CD4-positive, alpha-beta T cell treated with Interferon gamma for 1 hour (primary cell): Measurements from ENCODE around the gene SAA2.
A peak's percentile ranks its signal among the peaks of the same experiment; 100 is the strongest.
"Not testable (repeated sequence)": the region's sequence is repeated elsewhere in the genome, so short reads cannot be mapped to it uniquely, and the experiment has no call there.

ENCODE experiments used
- DNase-seq: peaks from one replicate; pipeline ENCODE4 v3.0.0-alpha.2; 2020

The SAA2 gene

DNA sequence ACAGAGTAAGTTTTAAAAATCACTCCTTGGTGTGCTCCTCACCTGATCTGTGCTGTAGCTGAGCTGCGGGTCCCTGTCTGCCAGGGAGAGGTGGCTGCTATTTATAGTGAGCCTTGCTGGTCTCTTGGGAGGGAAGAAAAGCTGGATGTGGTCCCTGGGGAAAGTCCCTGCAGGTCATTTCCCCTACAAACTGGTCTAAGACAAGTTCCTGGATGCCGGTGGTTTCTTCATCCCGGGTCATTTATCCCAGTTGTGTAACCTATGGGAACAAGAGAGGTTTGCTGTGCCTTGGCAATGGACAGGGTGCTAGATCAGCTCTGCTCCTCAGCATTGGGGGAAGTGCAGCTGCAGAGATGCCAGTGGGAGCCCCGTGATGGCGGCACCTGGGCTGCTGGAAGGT is at the start of gene SAA2:
Gene SAA2 (minus strand): TSS at position 108 of the 400 bp plus-strand sequence. CDS start 657 bp downstream, outside the sequence.
- no peak for DNase-seq

DNA sequence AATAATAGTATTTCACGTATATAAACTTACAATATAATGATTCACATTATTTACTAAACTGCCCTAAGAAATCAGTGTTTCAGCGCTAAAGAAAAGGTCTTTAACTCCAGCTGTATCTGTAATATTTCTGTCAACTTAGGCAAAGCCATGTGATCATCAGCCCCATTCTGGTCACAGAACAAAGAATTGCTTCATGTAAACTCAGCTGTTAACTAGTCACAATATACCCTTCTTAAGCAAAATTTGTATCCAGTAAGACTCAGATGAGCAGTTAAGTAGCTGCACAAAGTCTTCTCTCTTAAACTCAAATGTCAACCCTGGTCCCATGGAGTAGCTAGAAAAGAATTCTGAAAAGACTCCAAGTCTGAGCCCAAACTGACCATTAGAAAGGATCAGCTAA is 46.8 kb upstream of the SAA2 start:
- no peak for DNase-seq

DNA sequence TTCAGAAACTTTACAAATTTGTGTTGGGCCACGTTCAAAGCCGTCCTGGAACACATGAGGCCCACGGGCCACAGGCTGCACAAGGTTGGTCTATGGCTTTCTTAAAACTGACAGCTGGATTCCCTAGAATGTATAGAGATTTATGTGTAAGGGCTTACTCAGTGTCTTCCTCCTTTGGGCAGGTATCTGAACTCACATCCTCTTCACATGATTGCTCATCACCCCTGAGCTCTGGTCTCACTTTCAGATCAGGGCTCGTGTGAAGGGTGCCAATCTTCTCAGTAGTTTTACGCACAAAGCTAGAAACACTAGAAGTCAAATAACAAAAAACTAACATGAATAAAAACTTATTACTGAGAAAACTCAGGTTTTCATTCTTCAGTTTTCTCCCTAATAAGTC is 46.4 kb upstream of the SAA2 start:
- DNase-seq = no peak

DNA sequence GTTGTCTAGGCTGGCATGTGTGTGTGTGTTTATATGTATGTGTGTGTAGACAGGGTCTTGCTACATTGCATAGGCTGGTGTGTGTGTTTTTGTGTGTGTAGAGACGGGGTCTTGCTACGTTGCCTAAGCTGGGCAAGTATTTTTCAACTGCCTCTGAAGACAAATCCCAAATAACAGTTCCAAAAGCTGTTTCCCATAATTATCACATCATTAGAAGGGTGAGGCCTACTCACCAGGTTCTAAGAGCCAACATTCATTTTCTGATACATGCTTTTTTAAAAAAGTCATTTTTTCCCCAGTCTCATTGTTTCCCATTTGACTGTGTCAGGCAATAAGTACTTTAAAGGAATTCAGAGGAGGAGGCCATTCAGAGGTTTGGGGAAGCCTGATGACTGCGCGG is 40.4 kb upstream of the SAA2 start:
- DNase-seq = no peak

DNA sequence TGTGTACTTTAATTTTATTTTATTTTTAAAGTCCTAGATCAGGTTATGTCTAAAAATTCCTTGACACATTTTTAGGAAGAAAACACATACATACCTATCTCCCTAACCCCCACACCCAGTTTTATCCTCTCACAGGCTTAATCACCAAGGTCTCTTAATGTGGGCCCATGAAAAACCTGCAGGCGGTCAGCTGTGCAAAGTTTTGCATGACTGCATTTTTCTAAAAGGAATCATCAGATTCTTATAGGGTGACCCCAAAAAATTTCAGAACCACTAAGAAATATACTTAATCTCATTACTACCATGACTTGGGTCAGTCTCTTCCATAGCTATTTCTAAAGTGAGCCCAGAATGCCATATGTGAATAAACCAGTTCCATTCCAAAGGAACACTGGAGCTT is 37.4 kb upstream of the SAA2 start:
- no peak for DNase-seq

DNA sequence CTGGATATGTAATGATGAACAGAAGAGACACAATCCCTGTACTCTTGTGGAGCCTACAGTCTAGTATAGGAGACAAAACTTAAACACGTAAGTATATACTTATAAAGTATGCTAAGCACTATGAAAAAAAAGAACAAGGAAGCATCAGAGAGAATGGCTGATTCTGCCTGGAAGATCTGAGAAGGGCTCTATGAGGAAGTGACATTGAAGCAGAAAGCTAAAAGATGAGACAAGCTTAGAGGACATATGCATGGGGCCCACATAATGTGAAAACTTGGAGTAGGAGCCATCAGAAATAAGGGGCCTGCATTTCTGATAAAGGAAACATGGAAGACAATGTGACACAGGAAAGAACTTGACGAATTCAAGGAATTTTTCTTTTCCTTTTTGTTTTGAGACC is 34.2 kb upstream of the SAA2 start:
- no peak for DNase-seq

DNA sequence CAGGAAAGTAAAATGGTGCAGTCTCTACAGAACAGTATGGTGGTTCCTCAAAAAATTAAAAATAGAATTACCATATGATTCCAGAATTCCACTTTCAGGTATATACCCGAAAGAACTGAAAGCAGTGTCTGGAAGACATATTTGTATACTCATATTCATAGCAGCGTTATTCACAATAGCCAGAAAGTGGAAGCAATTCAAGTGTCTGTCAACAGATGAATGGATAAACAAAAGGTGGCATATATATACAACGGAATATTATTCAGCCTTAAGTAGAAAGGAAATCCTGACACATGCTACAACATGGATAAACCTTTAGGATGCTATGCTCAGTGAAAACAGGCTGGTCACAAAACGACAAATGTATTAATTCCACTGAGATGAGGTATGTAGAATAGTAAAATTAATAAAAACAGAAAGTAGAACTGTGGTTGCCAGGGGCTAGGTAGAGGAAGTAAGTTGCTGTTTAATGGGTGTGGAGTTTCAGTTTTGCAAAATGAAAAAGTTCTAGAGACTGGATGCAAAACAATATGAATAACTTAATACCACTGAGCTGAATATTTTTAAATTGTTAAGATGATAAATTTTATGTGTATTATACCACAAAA is 32.1 kb upstream of the SAA2 start:
- DNase-seq = no peak

DNA sequence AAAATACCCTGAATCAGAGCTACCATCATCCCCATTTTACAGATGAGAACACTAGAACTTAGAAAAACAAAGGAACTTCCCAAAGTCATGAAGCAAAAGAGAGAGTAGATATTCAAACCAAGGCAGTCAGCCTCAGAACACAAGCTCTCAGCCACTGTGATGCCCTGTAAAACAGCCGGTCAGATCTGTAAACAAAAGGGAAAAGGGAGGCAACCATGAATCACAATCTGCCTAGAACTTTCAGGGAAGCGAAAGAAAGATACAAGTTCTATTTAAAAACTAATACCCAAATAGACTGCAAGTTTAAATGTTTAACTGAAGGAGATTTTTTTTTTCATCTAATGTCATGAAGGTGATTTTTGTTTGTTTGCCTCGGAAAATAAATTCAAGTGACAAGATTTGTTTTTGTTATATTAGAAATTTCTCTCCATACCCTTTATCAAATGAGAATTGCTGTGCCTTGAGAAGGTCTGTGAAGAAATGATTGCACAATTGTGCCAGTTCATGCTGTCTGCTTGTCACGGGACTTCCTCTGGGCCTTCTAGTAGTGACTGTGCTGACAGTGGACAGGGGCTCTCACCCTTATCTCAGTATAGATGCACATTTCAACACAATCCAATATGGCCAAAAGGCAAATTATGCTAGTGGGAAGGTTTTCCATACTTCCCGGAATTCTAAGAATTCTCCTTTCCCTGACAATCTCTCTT is 29.2 kb upstream of the SAA2 start:
- peak; percentile 42 for DNase-seq

DNA sequence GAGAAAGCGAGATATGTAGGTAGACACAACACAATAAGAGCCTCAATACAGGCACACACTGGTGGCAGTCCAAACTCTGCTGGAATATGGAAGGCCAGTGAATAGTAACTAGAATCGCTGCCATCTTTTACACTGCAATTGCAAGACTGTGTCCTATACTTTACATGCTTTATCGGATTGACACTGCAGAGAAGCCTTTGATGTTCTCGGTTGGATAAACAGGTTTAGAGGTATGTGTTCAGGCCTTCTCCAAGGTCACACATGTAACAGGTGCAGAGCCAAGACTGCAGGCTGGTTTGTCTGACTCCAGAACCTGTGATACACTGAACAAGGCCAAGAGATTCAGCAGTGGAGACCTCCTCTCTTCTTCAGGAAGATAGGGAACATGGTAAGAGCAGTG is 22.7 kb upstream of the SAA2 start:
- no peak for DNase-seq

DNA sequence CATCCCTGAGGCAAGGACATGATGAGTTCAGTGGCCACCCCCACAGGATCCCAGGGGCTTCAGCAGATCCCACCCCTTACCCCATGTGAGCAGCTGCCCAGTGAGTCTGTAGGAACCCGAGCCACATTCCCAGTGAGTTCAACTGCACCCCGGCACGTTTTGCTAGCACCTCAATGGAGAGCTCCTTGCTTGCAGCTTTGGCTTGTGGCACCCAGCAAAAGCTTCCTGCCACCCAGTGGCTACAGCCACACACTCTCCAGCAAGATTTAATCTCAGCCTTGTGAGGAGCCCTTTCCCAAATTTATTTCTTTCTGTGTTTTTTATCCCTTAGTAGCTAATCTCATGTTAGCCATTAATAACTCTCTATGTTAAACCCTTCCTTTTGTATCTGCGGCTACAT is 21.6 kb upstream of the SAA2 start:
- no peak for DNase-seq

DNA sequence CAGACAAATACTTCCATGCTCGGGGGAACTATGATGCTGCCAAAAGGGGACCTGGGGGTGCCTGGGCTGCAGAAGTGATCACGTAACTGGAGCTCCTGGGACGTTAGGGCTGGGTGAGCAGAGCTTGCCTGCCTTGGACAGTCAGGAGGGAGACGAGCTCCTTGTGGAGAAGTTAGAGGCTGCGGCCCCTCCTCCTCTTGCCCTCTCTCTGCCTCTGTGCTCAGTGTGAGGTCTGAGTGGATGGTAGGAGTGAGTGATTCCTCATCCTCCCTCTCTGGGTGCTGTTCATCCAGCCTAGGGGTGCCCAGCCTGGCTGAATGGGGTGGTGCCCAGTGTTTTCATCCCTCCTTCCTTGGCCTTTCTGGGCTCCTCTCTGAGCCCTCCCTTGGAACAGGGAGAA is 20.8 kb upstream of the SAA2 start:
- DNase-seq = not testable (repeated sequence)

DNA sequence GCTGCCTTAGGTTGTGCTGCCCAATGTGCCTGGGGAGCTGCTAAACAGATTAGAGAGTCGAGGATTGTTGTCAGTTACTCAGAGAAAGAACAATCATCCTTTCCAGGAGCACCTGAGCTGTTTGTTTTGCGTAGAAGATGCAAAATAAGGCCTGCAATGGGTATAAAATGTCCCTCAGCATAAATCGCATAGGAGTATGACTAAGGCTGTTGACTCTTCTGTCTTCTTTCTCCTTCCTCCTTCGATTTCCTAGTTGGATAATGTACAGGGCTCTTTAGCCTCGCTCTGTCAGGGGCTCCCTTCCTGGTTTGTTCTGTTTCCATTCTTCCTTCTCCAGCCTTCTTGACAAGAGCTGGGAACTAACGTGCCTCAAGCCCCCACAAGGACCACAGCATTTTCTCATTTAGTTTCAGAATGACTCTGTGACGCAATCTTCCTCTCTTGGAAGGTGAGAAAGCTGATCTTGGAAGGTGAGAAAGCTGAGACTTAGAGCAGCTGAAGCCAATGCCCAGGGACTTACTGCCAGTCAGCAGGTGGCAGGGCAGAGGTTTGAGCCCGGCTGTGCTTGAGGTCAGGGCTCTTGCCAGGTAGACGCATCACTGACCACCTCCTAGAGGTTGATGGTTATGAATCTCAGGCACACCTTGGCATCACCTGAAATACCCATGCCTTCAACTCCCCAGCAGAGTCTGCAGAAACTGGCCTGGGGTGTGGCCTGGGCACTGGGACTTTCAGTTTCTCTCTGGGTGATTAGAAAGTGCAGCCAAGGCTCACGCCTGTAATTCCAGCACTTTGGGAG is 19.1 kb upstream of the SAA2 start:
- DNase-seq = not testable (repeated sequence)

DNA sequence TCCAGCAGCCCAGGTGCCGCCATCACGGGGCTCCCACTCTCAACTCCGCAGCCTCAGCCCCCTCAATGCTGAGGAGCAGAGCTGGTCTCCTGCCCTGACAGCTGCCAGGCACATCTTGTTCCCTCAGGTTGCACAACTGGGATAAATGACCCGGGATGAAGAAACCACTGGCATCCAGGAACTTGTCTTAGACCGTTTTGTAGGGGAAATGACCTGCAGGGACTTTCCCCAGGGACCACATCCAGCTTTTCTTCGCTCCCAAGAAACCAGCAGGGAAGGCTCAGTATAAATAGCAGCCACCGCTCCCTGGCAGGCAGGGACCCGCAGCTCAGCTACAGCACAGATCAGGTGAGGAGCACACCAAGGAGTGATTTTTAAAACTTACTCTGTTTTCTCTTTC is 17.5 kb upstream of the SAA2 start, which contains the start of gene SAA1:
Gene SAA1 (plus strand): TSS at position 316 of the 400 bp plus-strand sequence. CDS start 624 bp downstream, outside the sequence.
- no peak for DNase-seq

DNA sequence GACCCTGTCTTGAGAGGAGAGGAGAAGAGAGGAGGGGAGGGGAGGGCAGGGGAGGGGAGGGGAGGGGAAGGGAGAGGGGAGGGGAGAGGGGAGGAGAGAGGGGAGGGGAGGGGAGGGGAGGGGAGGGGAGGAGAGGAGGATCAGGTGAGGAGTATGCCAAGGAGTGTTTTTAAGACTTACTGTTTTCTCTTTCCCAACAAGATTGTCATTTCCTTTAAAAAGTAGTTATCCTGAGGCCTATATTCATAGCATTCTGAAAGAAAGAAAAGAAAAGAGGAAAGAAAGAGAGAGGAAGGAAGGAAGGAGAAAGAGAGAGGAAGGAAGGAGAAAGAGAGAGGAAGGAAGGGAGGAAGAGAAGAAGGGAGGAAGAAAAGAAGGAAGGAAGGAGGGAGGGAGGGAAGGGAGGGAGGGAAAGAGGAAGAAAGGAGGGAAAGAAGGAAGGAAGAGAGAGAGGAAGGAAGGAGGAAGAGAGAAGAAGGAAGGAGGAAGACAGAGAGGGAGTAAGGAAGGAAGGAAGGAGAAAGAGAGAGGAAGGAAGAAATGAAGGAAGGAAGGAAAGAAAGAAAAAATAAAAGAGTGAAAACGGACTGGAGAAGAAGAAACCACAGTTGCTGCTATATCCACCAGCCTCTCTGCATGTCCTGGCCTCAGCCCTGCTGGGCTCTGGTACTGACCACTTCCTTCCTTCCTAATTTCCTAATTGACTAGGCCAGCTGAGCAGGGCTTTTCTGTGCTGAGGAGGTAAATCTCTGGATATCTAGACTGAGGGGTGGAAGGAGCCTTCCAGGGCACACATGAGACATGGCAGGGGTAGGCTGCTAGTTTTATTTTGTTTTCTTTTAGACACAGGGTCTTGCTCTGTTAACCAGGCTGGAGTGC is 16.4 kb upstream of the SAA2 start:
- no peak for DNase-seq

DNA sequence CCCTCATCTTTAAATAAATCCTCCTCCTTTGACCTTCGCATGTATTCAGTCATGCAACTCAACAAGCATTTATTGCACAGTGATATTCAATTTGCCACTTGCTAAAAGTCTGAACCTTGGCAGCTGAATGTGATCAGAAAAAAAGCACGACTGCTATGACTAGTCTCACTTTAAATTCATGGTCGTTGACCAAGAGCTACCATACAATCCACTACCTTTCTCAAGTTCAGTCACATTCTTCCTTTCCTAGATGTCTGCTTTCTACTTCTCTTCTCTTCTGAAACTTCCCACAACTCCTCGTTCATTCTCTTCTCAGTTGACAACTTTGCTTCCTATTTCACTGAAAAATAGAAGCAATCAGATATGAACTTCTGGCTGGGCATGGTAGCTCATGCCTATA is 15.6 kb upstream of the SAA2 start:
- no peak for DNase-seq

DNA sequence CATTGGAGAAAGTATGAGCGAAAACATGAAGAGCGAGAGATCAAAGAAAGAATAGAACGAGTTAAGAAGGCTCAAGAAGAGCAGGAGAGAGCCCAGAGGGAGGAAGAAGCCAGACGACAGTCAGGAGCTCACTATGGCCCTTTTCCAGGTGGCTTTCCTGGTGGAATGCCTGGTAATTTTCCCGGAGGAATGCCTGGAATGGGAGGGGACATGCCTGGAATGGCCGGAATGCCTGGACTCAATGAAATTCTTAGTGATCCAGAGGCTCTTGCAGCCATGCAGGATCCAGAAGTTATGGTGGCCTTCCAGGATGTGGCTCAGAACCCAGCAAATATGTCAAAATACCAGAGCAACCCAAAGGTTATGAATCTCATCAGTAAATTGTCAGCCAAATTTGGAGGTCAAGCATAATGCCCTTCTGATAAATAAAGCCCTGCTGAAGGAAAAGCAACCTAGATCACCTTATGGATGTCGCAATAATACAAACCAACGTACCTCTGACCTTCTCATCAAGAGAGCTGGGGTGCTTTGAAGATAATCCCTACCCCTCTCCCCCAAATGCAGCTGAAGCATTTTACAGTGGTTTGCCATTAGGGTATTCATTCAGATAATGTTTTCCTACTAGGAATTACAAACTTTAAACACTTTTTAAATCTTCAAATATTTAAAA is 14.3 kb upstream of the SAA2 start:
- not testable (repeated sequence) for DNase-seq

DNA sequence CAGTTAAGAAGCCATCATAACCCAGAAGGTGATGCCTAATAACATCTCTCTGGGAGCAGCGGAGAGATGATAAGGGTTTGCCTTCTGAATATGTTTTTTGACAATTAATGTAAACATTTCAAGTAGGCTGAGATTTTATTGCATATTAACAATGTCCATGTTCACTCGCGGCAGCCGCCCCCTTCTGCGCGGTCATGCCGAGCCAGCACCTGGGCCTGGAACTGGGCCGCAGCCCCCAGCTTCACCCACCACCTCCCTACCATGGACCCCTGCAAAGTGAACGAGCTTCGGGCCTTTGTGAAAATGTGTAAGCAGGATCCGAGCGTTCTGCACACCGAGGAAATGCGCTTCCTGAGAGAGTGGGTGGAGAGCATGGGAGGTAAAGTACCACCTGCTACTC is 13.3 kb upstream of the SAA2 start:
- no peak for DNase-seq

DNA sequence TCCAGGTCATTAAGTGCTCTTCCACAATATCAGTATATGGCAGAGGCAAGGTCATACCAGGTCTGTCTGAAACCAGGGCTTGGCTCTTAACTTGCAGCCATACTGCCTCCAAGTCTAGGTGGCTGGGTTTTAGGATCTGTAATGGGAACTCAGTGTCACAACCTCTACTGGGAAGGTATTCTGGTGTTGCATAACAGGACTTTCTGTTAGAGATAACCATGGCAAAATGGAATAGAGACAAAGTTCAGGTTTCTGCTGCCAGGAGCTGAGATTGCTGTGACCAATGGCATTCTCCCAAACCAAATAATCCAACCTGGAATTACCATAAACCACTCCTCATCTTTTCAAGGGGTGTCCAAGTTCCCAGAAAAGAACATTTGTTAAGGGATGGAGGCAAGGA is 10.8 kb upstream of the SAA2 start:
- DNase-seq = no peak

DNA sequence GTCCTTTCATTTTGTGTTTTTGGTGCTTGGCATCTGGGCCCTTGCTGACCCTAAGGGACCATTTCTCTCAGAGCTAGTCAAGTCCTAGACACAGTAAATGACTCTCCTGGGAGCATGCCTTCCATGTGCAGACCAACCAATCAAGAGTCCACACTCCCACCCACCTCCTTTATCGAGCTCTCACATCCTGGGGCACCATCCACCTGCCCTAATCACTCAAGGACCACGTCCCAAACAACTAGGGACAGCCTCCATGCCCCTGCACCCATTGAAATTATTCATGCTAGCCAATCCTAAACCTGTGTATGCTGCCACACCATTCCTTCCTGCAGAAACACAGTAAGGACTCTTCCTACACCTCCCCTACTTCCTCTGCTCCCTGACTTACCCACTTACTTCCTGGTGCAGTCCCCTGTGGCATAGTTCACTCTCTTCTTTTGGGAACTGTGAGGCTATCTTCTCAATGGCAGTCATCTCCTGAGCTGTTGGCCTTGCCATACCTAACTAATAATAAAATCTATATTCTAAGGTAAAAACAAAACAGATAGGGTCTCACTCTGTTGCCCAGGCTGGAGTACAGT is 6.4 kb upstream of the SAA2 start:
- no peak for DNase-seq

DNA sequence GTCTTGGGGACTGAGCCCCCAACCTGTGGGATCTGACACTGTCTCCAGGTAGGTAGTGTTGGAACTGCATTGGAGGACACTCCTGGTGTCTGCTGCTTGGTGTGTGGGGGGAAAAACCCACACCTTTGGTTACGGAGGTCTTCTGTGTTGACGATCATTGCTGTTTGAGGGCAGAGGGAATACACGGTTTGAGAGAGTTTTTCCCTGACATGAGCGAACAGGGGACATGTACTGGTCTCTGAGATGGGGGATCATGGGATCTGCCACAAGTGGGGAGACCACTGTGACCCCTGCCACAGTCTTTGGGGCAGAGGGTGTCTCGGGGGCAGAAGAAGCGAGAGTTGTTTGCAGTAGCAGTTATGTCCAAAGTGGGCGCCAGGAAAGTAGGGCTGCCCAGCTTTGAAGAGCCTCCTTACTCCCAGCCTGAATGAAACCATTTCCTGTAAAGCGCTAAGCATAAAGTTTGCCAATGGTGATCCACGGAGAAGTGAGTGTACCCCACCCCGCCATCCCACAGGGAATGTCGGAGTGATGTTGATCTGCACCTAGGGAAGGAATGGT is 5.4 kb upstream of the SAA2 start:
- no peak for DNase-seq

DNA sequence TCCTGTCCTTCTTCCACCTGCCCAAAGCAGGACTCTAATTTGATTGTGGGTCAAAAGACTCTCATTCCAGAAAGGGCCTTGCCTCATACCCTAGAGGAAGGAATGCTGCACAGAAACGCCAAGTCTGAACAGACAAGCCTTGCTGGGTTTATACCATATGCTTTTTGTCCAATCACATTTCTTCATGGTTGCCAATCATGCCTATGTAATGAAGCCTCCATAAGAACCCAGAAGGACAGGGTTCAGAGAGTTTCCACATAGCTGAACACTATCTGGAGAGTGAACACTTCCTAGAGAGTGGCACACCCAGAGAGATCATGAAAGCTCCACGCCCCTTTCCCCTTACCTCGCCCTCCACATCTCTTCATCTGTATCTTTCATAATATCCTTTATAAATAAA is 4.8 kb upstream of the SAA2 start:
- no peak for DNase-seq

DNA sequence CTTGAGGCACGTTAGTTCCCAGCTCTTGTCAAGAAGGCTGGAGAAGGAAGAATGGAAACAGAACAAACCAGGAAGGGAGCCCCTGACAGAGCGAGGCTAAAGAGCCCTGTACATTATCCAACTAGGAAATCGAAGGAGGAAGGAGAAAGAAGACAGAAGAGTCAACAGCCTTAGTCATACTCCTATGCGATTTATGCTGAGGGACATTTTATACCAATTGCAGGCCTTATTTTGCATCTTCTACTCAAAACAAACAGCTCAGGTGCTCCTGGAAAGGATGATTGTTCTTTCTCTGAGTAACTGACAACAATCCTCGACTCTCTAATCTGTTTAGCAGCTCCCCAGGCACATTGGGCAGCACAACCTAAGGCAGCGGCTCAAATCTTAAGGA is 1.3 kb downstream of the SAA2 start:
- DNase-seq = not testable (repeated sequence)
